ENCODE results near the gene KAT7.
A peak's percentile ranks its signal among the peaks of the same experiment; 100 is the strongest.

Gene KAT7

GRCh38 chr17:49843774-49844350, 55.4 kb downstream of the KAT7 start:
- DNase-seq = no peak

- no peak for DNase-seq
Observed at GRCh38 chr17:49845321-49845720, 56.8 kb downstream of the KAT7 start.

DNA sequence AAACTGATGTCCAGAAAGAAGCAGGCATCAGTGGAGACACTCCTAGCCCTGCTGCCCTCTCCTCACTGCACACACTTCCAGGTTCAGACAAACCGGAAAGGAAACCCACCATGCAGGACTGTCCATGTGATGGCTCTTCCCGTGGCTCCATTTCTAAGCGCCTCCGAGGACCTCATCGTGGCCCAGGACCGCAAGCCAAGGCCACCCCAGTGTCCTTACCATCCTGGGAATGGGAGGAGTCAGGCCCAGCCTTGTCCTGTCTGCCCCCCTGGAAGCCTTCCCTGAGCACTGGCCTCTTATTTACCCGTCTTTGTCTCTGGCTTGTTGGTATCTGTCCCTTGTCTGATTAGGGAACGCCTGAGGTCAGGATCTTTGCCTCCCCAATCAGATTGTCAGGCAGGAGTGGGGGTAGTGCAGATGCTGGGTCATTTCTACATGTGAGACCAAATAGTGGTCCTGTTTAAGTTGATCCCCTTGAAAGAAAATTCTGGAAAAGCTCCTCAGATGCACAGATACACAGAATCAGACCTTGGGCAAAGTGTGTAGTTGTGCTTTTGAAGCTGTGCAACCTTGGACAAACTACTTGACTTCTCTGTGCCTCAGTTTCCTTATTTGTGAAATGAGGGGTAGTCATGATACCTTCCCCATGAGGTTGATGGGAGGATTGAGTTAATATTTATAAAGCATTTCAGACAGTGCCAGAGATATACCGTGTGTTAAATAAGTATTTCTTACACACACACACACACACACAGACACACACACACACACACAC, 58.6 kb downstream of the KAT7 start:
- no peak for DNase-seq

GRCh38 chr17:49848019-49848473, 59.6 kb downstream of the KAT7 start, which contains the start of gene TAC4:
TSS of gene TAC4 (minus strand) at chr17:49848069. CDS start at chr17:49848017, 52 bp downstream.
- DNase-seq = no peak

DNA sequence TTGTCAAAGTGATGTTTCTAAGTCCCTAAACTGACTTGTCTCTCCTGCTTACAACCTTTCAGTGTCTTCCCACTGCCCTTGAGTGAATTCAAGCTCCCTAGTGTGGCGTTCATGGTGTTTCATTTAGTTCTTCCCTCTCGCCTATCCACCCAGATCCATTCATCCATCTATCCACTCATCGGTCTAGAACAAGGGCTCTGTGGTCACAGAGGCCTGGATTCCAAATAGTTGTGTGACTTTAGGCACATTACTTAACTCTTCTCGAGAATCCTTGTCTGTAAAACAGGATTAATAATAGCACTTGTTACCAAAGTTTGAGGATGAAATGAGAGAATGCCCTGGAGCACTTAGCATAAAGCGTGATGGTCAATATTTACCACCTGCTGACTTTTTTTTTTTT, 60.3 kb downstream of the KAT7 start:
- no peak for DNase-seq

- no peak for DNase-seq
Observed at GRCh38 chr17:49850218-49850610, 61.7 kb downstream of the KAT7 start.

- DNase-seq = no peak
Observed at GRCh38 chr17:49850772-49851386, 62.4 kb downstream of the KAT7 start.

- no peak for DNase-seq
Observed at GRCh38 chr17:49851387-49852291, 63.2 kb downstream of the KAT7 start.

DNA sequence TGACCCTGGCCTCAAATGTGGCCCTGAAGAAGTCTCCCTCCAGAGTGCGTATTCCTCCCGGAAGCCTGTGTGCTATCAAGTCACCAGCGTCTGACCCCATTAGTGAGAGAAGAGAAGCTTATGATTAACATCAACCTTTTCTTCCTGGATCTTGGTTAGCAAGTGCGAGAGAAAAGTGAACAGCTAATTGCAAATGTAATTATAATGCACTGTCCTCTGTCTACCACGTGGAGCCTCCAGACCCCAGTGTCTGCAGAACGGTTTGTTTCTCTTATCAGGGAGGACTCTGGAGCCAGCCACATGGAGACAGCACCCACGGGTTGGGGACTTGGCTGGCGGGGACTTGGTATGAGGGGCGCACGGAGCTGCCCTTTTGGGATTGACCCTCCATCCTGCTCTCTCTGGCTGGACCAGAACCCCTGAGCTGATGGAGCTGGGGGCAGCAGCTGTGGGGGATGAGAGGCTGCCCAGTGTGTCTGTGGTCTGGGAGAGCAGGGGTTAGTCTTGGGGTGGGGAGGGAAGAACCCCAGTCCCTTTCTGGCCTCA, 65.1 kb downstream of the KAT7 start:
- no peak for DNase-seq

GRCh38 chr17:49854126-49854525, 65.6 kb downstream of the KAT7 start:
- DNase-seq = no peak

DNA sequence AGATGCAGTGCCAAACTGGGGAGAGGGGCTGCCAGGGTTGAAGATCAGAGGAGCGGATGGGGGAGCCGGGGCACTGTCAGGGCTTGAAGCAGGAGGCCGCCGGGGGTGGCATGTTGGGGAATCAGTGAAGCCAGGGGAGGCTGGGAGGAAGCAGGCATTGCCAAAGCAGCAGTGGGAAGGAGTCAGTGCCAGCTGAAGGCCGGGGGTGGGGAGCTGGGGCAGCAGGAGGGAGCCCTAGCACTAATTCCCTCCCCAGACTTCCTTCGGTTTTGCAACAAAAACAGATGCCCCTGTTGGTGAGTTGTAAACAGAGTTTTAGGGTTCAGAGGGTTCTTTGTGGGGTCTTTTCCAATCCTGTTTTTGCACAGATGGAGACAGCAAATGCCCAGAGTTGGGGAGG, 70.3 kb downstream of the KAT7 start:
- no peak for DNase-seq

GRCh38 chr17:49859991-49860953, 71.8 kb downstream of the KAT7 start:
- no peak for DNase-seq

- no peak for DNase-seq
Observed at GRCh38 chr17:49861150-49861884, 72.8 kb downstream of the KAT7 start.

GRCh38 chr17:49862781-49863331, 74.4 kb downstream of the KAT7 start:
- no peak for DNase-seq

GRCh38 chr17:49866019-49866380, 77.5 kb downstream of the KAT7 start:
- no peak for DNase-seq

GRCh38 chr17:49866882-49867413, 78.5 kb downstream of the KAT7 start:
- no peak for DNase-seq

GRCh38 chr17:49869038-49869374, 80.5 kb downstream of the KAT7 start:
- no peak for DNase-seq

DNA sequence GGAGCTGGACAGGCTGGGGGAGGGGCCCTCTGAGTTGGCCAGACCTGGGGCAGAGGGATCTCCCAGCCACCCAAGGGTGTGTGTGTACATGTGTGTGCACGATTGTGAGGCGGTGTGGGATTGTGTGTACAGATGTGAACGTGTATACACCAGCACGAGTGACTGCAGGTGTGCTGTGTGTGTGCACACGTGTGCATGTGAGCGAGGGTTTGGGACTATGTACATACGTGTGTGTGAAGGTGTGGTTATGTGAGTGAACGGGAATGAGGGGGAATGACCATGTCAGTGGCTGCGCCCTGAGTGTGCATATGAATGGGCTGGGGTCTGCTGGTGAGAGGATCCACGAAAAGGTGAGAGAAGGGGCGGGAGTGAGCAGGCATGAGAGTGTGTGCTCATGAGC, 81.8 kb downstream of the KAT7 start:
- DNase-seq = no peak

DNA sequence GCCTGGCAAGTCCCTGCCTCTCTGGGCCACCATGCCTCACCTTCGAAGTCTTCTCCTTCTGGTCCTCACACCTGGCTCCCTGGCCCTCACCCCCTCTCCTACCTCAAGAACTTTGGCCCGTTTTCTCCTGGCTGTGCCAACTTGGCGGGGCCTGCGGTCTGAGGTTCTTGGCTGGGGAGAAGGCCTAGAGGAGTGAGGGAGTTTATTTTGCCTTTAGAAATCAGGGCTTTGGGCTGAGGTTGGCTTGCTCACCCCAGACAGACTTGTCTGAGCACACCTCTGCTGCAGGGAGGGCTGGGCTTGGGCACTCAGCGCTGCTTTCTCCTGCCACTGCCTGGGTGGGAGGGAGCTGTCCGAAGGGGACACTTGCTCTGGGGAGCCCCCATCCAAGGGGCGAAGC, 82.7 kb downstream of the KAT7 start:
- DNase-seq = no peak

GRCh38 chr17:49872754-49873377, 84.4 kb downstream of the KAT7 start:
- peak; percentile 73 for DNase-seq
